ENCODE data around the gene CRLF3. TPM values are rescaled to one million over a fixed set of nuclear protein-coding genes. Genes with fewer than 3 reads are reported as not detected.

CRLF3 gene
- polyA plus RNA-seq, 1 of the 3 experiments (the other 2 are of a cell fraction) = 10.9 TPM

DNA sequence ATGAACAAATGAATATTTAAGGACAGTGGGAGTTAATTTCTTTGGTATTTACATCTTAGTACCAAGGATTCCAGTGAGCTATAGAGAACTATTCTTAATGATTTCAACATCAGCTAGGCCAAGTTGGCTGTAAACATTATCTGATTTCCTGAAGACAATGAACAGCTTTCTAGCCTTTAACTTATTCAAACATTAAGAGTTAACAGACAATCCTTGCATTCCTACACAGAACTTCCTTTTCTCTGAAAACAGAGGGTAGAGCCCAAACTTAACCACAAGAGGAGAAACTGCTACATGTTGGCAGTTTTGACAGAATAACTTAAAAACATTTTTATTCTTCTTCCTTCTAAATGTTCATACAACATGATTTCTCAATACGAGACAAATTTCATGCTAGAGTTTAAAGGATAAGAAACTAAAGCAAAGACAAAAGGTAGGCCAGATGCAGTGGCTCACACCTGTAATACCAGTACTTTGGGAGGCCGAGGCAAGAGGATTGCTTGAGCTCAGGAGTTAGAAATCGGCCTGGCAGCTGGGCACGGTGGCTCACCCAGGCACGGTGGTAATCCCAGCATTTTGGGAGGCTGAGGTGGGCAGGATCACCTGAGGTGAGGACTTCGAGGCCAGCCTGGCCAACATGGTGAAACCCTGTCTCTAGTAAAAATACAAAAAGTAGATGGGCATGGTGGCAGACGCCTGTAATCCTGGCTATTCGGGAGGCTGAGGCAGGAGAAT is 4.4 kb downstream of the CRLF3 start:
- Histone ChIP-seq H3K27me3 (ENCODE audit: insufficient read depth) (no peaks in the 10 kb centered on the region), H2AFZ (ENCODE audit: low read depth) (no peak overlapping the region), H3K79me2 (ENCODE audit: insufficient read depth) (peaks cover 91% of the 10 kb centered on the region), H3K9me2 (no peaks in the 10 kb centered on the region), H3K4me2 (no peak overlapping the region), H3K9ac (no peak overlapping the region), H3K27ac (ENCODE audit: low read depth in 2 of 2, low read length in 1 of 2) (no peak overlapping the region), H4K20me1 (ENCODE audit: insufficient read depth) (no peaks in the 10 kb centered on the region), H3K4me3 (ENCODE audit: low read depth in 2 of 2, low read length in 1 of 2) (no peak overlapping the region), H3K4me1 (ENCODE audit: control insufficient read depth in 1 of 2, insufficient read depth in 2 of 2, low read depth in 1 of 2, low read length in 1 of 2) (peaks cover 0 to 9% of the 10 kb centered on the region in 2 experiments; a peak in 2 of 4 replicates), H3K36me3 (replicated peaks in 1 of 2; ENCODE audit: control insufficient read depth in 1 of 2, insufficient read depth in 2 of 2, low read length in 1 of 2) (peaks cover 0 to 4% of the 10 kb centered on the region in 2 experiments), H3F3A (replicated peaks; ENCODE audit: insufficient read depth) (peaks cover 15% of the 10 kb centered on the region), H3K9me3 (no peaks in the 10 kb centered on the region)
- WGBS (ENCODE audit: low lambda C conversion rate) = 97% methylated on average over 8 of the region's 8 CpGs
- no peak for DNase-seq
- ChIA-PET POLR2A (no interaction called here), CTCF (interaction anchor here (1.4 kb wide), 1 partner anchor 10 kb away, joined by 3 read pairs; no protein-coding TSS in a partner anchor)
- TF ChIP-seq, protein P1, sequence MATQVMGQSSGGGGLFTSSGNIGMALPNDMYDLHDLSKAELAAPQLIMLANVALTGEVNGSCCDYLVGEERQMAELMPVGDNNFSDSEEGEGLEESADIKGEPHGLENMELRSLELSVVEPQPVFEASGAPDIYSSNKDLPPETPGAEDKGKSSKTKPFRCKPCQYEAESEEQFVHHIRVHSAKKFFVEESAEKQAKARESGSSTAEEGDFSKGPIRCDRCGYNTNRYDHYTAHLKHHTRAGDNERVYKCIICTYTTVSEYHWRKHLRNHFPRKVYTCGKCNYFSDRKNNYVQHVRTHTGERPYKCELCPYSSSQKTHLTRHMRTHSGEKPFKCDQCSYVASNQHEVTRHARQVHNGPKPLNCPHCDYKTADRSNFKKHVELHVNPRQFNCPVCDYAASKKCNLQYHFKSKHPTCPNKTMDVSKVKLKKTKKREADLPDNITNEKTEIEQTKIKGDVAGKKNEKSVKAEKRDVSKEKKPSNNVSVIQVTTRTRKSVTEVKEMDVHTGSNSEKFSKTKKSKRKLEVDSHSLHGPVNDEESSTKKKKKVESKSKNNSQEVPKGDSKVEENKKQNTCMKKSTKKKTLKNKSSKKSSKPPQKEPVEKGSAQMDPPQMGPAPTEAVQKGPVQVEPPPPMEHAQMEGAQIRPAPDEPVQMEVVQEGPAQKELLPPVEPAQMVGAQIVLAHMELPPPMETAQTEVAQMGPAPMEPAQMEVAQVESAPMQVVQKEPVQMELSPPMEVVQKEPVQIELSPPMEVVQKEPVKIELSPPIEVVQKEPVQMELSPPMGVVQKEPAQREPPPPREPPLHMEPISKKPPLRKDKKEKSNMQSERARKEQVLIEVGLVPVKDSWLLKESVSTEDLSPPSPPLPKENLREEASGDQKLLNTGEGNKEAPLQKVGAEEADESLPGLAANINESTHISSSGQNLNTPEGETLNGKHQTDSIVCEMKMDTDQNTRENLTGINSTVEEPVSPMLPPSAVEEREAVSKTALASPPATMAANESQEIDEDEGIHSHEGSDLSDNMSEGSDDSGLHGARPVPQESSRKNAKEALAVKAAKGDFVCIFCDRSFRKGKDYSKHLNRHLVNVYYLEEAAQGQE (IDR thresholded peaks at IDR 0.05; ENCODE audit: low read depth, low read length) = no peak
- TF ChIP-seq, protein P2, sequence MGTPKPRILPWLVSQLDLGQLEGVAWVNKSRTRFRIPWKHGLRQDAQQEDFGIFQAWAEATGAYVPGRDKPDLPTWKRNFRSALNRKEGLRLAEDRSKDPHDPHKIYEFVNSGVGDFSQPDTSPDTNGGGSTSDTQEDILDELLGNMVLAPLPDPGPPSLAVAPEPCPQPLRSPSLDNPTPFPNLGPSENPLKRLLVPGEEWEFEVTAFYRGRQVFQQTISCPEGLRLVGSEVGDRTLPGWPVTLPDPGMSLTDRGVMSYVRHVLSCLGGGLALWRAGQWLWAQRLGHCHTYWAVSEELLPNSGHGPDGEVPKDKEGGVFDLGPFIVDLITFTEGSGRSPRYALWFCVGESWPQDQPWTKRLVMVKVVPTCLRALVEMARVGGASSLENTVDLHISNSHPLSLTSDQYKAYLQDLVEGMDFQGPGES (IDR thresholded peaks at IDR 0.05; ENCODE audit: low read depth, low read length) = no peak
- TF ChIP-seq NRF1 (IDR thresholded peaks at IDR 0.05; ENCODE audit: low read depth, low read length) = no peak
- TF ChIP-seq, protein P3, sequence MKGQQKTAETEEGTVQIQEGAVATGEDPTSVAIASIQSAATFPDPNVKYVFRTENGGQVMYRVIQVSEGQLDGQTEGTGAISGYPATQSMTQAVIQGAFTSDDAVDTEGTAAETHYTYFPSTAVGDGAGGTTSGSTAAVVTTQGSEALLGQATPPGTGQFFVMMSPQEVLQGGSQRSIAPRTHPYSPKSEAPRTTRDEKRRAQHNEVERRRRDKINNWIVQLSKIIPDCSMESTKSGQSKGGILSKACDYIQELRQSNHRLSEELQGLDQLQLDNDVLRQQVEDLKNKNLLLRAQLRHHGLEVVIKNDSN (IDR thresholded peaks at IDR 0.05; ENCODE audit: borderline replicate concordance, low read depth) = no peak
- no peak for TF ChIP-seq EP300 (IDR thresholded peaks at IDR 0.05; ENCODE audit: borderline replicate concordance in 1 of 2, low read depth in 1 of 2, low read length in 1 of 2)
- no peak for TF ChIP-seq GABPA (IDR thresholded peaks at IDR 0.05; ENCODE audit: low read depth)
- TF ChIP-seq, protein P4, sequence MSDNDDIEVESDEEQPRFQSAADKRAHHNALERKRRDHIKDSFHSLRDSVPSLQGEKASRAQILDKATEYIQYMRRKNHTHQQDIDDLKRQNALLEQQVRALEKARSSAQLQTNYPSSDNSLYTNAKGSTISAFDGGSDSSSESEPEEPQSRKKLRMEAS (IDR thresholded peaks at IDR 0.05; ENCODE audit: low read depth) = no peak
- TF ChIP-seq FOSL2 (IDR thresholded peaks at IDR 0.05; ENCODE audit: borderline replicate concordance, low read depth) = no peak
- TF ChIP-seq TCF12 (IDR thresholded peaks at IDR 0.05) = no peak
- TF ChIP-seq SIN3A (IDR thresholded peaks at IDR 0.05; ENCODE audit: borderline replicate concordance, low read depth, low read length) = no peak

All from SK-N-SH (cell line).